Choroid plexus epithelial cell (primary cell): ENCODE results near the gene SPAG5.

Experiments
- DNase-seq: peaks from one replicate; pipeline ENCODE4 v3.0.0-alpha.2; 2010; ENCODE audit warnings: low read depth
- H3K4me3 ChIP-seq: 2 replicates; pipeline ENCODE4 v1.5.1; 2011; ENCODE audit warnings: low read depth, mild to moderate bottlenecking, control low read depth, low read length, moderate library complexity
- TF ChIP-seq, protein P1 (sequence below): conservative IDR thresholded peaks from 2 replicates; pipeline ENCODE4 v1.5.1; 2011; ENCODE audit warnings: low read depth, mild to moderate bottlenecking, control low read depth, inconsistent platforms, low read length, moderate library complexity

The SPAG5 gene

DNA sequence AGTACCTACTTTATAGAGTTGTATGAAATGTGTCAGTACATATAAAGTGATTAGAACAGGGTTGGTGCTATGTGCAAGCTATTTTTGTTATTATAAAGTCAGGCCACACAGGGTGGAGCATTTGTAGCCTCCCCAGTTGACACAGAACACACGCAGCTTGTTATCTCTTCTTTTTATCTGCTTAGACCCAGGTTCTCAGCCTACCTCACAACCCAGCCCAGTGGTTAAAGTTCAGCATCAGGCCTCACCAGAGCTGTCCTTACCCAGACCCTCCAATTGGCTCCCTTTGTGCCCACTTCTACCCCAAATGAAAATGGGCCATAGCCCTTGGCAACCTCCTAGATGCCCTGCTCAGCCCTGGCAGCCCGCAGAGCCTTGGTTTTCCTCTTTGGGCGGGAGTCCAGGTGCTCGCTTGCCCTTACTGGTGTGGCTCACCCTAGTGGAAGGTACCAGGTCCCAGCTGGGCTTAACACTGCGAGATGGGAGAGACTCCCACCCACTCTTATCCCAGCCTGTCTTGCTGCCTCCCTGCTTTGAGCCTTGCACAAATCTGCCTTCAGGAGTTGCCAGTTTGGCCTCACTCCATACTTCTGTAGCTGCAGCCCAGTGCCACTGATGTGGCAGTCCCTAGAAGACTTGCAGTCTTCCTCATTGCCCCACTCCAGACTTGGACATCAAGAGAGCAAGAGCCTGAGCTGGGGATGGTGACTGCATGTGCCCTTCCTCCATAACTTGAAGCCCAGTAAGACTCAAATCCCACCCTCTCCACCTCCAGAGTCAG is 26.4 kb downstream of the SPAG5 start:
- H3K4me3 ChIP-seq, result no peak overlapping the region
- no peak for DNase-seq

DNA sequence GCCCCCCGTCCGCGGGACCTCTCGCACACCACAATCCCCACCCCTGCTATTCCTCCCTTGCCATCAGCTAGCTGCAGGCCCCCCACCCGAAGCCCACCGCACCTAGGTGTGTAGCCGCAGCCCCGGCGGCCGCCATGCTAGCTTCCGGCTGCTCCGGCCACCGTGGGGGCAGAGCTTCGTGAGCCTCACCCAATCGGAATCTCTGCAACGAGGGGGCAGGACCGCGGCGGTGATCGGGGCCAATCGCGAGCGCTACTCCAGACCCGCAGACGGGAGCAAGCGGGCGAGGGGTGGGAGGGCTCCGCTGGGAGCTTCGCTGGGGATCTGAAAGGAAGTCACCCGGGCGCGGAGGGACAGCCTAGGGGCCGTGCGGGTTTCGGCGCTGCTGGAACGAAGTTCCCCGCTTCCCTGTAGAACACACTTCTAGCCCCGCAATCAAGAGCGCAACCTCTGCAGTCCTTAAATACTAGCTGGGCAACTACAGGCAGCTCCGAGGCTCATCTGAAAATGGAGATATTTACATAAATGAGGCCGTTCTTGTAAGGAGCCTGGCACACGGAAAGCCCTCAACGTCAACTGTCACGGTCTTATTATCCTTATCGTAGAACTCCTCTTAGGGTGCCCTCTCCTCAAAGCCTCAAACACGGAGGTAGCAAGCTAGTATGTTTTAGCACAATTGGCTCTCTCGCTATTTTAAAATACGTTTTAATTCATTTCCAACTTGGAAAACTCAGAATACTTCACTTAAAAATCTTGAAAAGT is 27.3 kb downstream of the SPAG5 start, which contains the start of gene PIGS:
Gene PIGS (minus strand): TSS at position 164 of the 762 bp plus-strand sequence. CDS start 28 bp downstream, at position 136.
- peak; percentile 92 for DNase-seq
- peak within 1 kb of the TSS; percentile 94 for H3K4me3 ChIP-seq
- TF ChIP-seq, protein P1, sequence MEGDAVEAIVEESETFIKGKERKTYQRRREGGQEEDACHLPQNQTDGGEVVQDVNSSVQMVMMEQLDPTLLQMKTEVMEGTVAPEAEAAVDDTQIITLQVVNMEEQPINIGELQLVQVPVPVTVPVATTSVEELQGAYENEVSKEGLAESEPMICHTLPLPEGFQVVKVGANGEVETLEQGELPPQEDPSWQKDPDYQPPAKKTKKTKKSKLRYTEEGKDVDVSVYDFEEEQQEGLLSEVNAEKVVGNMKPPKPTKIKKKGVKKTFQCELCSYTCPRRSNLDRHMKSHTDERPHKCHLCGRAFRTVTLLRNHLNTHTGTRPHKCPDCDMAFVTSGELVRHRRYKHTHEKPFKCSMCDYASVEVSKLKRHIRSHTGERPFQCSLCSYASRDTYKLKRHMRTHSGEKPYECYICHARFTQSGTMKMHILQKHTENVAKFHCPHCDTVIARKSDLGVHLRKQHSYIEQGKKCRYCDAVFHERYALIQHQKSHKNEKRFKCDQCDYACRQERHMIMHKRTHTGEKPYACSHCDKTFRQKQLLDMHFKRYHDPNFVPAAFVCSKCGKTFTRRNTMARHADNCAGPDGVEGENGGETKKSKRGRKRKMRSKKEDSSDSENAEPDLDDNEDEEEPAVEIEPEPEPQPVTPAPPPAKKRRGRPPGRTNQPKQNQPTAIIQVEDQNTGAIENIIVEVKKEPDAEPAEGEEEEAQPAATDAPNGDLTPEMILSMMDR, result no peak

More for the DNA sequence above, 26.4 kb downstream of the SPAG5 start:
- TF ChIP-seq, protein P1, result no peak

DNA sequence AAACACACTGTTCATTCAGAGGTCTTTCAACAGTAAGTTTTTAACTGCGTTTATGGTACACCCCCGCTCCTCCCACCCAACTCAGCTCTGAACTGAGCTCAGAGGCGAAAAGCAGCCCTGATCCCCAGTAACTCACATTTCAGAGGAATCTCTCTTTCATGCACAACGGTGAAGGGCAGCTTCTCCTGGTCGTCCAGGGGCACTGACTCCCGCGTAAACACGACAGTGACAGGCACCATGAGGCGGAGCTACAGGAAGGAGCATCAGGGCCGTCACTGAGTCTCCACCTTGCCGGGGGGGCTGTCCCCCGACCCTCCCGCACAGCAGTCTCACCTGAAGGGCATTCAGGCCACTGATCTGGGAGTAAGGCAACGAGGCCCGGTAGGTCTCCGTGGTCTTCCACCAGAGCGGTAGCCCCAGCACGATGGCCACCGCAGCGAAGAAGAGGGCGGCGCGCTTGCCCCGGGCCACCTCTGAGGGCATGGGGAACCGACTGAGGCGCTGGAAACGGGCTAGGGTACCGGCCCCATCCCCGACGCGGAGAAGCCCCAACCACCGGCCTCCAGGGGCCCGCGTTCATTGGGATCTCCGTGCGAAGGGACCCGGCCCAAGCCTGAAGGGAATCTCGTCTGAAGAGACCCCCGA is 28.0 kb downstream of the SPAG5 start:
- peak overlapping the region; percentile 94 for H3K4me3 ChIP-seq
- no peak for DNase-seq
- TF ChIP-seq, protein P1, result no peak

DNA sequence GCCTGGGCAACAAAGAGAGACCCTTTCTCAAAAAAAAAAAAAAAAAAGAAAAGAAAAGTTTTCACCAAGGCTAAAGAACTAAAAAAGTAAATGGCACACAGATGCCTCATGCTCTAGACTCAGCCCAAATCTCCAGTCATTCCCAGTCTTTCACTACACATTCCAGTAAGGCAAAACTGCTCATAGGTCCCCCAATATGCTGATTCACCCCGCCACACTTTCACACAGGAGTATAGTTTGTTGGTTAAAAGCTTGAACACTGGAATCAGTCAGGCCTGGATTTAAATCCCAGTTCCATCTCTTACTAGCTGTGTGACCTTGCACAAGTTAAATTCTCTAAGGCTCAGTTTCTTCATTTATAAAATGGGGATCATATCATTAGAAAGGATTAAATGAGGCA is 29.4 kb downstream of the SPAG5 start:
- TF ChIP-seq, protein P1, result no peak
- DNase-seq, result no peak

DNA sequence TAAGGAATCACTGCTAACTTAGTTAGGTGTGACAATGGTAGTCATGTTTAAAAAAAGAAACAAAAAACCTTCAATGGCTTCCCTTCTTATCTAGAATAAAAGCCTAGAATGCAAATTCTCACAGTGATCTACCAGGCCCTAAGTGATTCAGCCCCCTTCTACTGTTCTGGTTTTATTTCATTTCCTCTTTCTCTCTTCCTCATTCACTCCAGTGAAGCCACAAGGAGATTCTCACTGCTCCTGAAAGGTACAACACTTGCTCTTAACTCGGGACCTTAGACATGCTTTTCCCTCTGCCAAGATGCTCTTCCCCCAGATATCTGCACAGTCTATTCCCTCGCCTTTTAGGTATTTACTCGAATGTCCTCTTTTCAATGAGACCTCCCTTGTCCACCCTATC is 31.2 kb downstream of the SPAG5 start:
- DNase-seq, result no peak
- TF ChIP-seq, protein P1, result no peak
- no peak overlapping the region for H3K4me3 ChIP-seq

More for the DNA sequence above, 29.4 kb downstream of the SPAG5 start:
- H3K4me3 ChIP-seq, result no peak overlapping the region

DNA sequence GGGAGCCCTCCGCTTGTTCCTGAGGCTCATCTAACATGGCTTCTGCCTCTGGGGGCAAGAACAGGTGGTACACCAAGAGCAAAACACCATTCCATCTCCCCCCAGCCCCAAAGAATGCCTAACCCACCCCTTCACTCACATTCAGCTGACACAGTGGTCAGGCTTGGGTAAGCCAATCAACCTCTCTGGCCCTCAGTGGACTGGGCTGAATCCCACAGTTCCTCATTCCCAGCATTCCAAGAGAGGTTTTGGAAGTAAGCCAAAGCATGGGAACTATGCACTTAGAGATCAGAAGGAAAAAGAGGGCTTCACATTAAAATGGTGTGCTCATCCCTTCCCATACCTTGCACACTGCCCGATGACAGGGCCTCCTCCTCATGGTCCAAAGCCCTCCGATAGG is 35.4 kb downstream of the SPAG5 start:
- DNase-seq, result peak; percentile 70
- no peak overlapping the region for H3K4me3 ChIP-seq
- TF ChIP-seq, protein P1, result no peak
